Neuronal stem cell (in vitro differentiated cells): ENCODE results near the gene RAMP1.
A peak's percentile ranks its signal among the peaks of the same experiment; 100 is the strongest.

Experiments used
- DNase-seq: peaks from one replicate; pipeline ENCODE4 v3.0.0-alpha.2; 2013; ENCODE audit warnings: low spot score
- H2AFZ ChIP-seq: one replicate; pipeline ENCODE4 v1.6.1; 2013; ENCODE audit warnings: mild to moderate bottlenecking, low read length, inconsistent platforms
- H2AK5ac ChIP-seq: 2 replicates; pipeline ENCODE4 v1.6.1; 2013; ENCODE audit warnings: low read depth, mild to moderate bottlenecking, inconsistent platforms, low read length, moderate library complexity, mixed read lengths
- H2BK120ac ChIP-seq: 2 replicates; pipeline ENCODE4 v1.6.1; 2013; ENCODE audit warnings: low read depth, mild to moderate bottlenecking, inconsistent platforms, low read length, moderate library complexity, mixed read lengths
- H2BK12ac ChIP-seq: one replicate; pipeline ENCODE4 v1.6.1; 2013; ENCODE audit warnings: low read length, inconsistent platforms
- H2BK15ac ChIP-seq: 2 replicates; pipeline ENCODE4 v1.6.1; 2013; ENCODE audit warnings: mild to moderate bottlenecking, low read length, inconsistent platforms, mixed read lengths
- H2BK5ac ChIP-seq: one replicate; pipeline ENCODE4 v1.6.1; 2013; ENCODE audit warnings: inconsistent platforms, mild to moderate bottlenecking, low read length, moderate library complexity
- H3K14ac ChIP-seq: one replicate; pipeline ENCODE4 v1.6.1; 2013; ENCODE audit warnings: low read length, inconsistent platforms
- H3K18ac ChIP-seq: 2 replicates; pipeline ENCODE4 v1.6.1; 2013; ENCODE audit warnings: low read length, inconsistent platforms
- H3K23ac ChIP-seq: 2 replicates; pipeline ENCODE4 v1.6.1; 2013; ENCODE audit warnings: low read depth, mild to moderate bottlenecking, mixed read lengths, low read length, inconsistent platforms; ENCODE audit not compliant: poor library complexity
- H3K27ac ChIP-seq: replicated peaks from 3 replicates; pipeline ENCODE4 v1.5.1; 2013; ENCODE audit warnings: low read length, inconsistent platforms
- H3K27me3 ChIP-seq, 3 experiments: 2 replicates each; pipeline ENCODE4 v1.6.1; 2013; ENCODE audit warnings: low read length in 3 of 3, mild to moderate bottlenecking in 2 of 3, inconsistent platforms in 1 of 3, low read depth in 1 of 3, mixed read lengths in 1 of 3, moderate library complexity in 1 of 3; ENCODE audit not compliant: control insufficient read depth in 3 of 3, insufficient read depth in 3 of 3
- H3K36me3 ChIP-seq, 2 donors: replicated peaks in 1 of 2; 2 replicates each; pipeline ENCODE4 v1.6.1; 2013; ENCODE audit warnings: low read length in 2 of 2; ENCODE audit not compliant: control insufficient read depth in 2 of 2, insufficient read depth in 2 of 2
- H3K4ac ChIP-seq: 2 replicates; pipeline ENCODE4 v1.6.1; 2013; ENCODE audit warnings: inconsistent platforms, mild to moderate bottlenecking, low read length, moderate library complexity
- H3K4me1 ChIP-seq, 2 donors: 1 replicate in 1 of 2; 2 replicates in 1 of 2; pipeline ENCODE4 v1.6.1; 2013; ENCODE audit warnings: low read length in 2 of 2, low read depth in 1 of 2; ENCODE audit not compliant: control insufficient read depth in 2 of 2, insufficient read depth in 1 of 2
- H3K4me2 ChIP-seq: one replicate; pipeline ENCODE4 v1.6.1; 2013; ENCODE audit warnings: mild to moderate bottlenecking, low read length, inconsistent platforms; ENCODE audit not compliant: insufficient read depth, poor library complexity, severe bottlenecking
- H3K4me3 ChIP-seq, 2 donors: 2 replicates each; pipeline ENCODE4 v1.5.1; 2013; ENCODE audit warnings: low read length in 2 of 2, mild to moderate bottlenecking in 2 of 2, inconsistent platforms in 1 of 2, moderate library complexity in 1 of 2
- H3K79me1 ChIP-seq: one replicate; pipeline ENCODE4 v1.6.1; 2013; ENCODE audit warnings: low read depth, mild to moderate bottlenecking, inconsistent platforms, low read length, moderate library complexity
- H3K9ac ChIP-seq: one replicate; pipeline ENCODE4 v1.6.1; 2013; ENCODE audit warnings: mild to moderate bottlenecking, low read depth, low read length, inconsistent platforms; ENCODE audit not compliant: poor library complexity
- H3K9me3 ChIP-seq, 2 donors: replicated peaks in 1 of 2; 2 replicates each; pipeline versions ENCODE3 to v1.6.1; 2013; ENCODE audit warnings: low read length in 2 of 2, mild to moderate bottlenecking in 2 of 2, inconsistent platforms in 1 of 2, low read depth in 1 of 2, mixed read lengths in 1 of 2, moderate library complexity in 1 of 2; ENCODE audit not compliant: control insufficient read depth in 2 of 2, insufficient read depth in 1 of 2
- H4K8ac ChIP-seq: one replicate; pipeline ENCODE4 v1.6.1; 2013; ENCODE audit warnings: low read depth, mild to moderate bottlenecking, inconsistent platforms, low read length, moderate library complexity
- H4K91ac ChIP-seq: one replicate; pipeline ENCODE4 v1.6.1; 2013; ENCODE audit warnings: low read length, low read depth, mild to moderate bottlenecking, inconsistent platforms; ENCODE audit not compliant: poor library complexity
- WGBS, 2 donors: extraction: QIAGEN DNeasy Blood & Tissue Kit; methylation state at CpG; one replicate each; pipeline ENCODE4 v1.1.7; 2013; ENCODE audit warnings: missing lambda C conversion rate in 2 of 2, mixed read lengths in 1 of 2; ENCODE audit not compliant: insufficient read length in 2 of 2, insufficient replicate concordance in 1 of 2; ENCODE audit errors: extremely low coverage in 2 of 2; 5-methylcytosine and 5-hydroxymethylcytosine counted together

RAMP1 gene

DNA sequence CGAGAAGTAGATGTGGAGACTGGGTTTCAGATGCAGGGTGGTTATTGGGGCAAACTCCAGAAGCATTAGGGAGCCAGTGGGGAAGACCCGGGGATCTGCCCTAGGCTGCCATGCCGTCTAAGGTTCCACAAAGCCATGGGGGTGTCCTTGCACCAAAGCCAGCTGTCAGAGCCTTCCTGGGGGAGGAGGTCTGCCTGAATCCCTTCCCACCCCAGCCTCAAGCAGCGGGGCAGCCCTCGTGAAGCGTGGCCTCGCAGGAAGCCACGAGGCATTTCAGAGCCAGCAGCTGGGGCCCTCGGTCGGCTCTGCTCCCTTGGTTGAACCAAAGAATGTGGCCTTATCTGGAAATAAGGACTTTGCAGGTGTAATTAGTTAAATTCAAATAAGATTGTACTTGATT is 56.2 kb downstream of the RAMP1 start:
- H3K9ac ChIP-seq = no peak overlapping the region
- H3K23ac ChIP-seq = no peak overlapping the region
- no peak overlapping the region for H2AK5ac ChIP-seq
- H4K91ac ChIP-seq = no peak overlapping the region
- H3K27ac ChIP-seq = no peak overlapping the region
- H3K14ac ChIP-seq = peak overlapping the region; percentile 50
- DNase-seq = no peak
- no peaks in the 10 kb centered on the region for H3K4me1 ChIP-seq
- H3K79me1 ChIP-seq = no peaks in the 10 kb centered on the region
- H3K9me3 ChIP-seq = no peaks in the 10 kb centered on the region
- WGBS, 2 donors = no CpG with 5 or more reads among the region's 10 CpGs
- H3K27me3 ChIP-seq = peaks cover 0 to 6% (median 2%) of the 10 kb centered on the region in 3 experiments
- H2BK120ac ChIP-seq = no peak overlapping the region
- no peak overlapping the region for H3K4ac ChIP-seq
- H4K8ac ChIP-seq = no peak overlapping the region
- no peak overlapping the region for H3K18ac ChIP-seq
- H2BK5ac ChIP-seq = no peak overlapping the region
- H2BK12ac ChIP-seq = no peak overlapping the region
- no peaks in the 10 kb centered on the region for H3K36me3 ChIP-seq
- no peak overlapping the region for H2BK15ac ChIP-seq
- H3K4me3 ChIP-seq = no peak overlapping the region
- no peak overlapping the region for H3K4me2 ChIP-seq
- no peak overlapping the region for H2AFZ ChIP-seq

DNA sequence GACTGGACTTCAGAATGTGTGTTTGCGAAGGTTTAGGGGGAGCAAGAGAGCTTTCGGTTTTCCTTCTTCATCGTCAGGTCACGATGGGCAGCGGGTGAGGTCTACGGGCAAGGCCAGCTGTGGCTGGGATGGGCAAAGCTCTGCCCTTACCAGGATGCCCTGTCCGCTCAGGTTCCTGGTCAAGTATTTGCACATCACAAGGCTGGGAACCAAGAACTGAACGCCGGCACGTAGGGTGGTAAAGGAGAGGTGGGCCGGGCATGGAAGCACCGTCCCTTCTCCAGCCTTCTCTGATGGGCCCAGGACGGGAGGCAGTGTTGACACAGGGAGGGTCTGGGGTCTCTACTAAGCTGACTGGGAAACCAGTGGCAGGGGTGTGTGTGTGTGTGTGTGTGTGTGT is 56.9 kb downstream of the RAMP1 start:
- WGBS, 2 donors = no CpG with 5 or more reads among the region's 13 CpGs
- Histone ChIP-seq H2AFZ (no peak overlapping the region), H3K9ac (no peak overlapping the region), H3K9me3 (no peaks in the 10 kb centered on the region), H3K4me1 (no peaks in the 10 kb centered on the region), H3K23ac (no peak overlapping the region), H2BK15ac (no peak overlapping the region), H2BK5ac (no peak overlapping the region), H3K14ac (peak overlapping the region; percentile 67), H4K8ac (peak overlapping the region; percentile 48), H3K27ac (no peak overlapping the region), H3K4me3 (no peak overlapping the region), H2BK120ac (no peak overlapping the region), H3K4ac (no peak overlapping the region), H3K36me3 (no peaks in the 10 kb centered on the region), H2BK12ac (no peak overlapping the region), H4K91ac (no peak overlapping the region), H3K18ac (peak overlapping the region; percentile 35), H3K79me1 (no peaks in the 10 kb centered on the region), H3K4me2 (no peak overlapping the region), H2AK5ac (no peak overlapping the region), H3K27me3 (peaks cover 0 to 6% (median 2%) of the 10 kb centered on the region in 3 experiments)
- DNase-seq = no peak

DNA sequence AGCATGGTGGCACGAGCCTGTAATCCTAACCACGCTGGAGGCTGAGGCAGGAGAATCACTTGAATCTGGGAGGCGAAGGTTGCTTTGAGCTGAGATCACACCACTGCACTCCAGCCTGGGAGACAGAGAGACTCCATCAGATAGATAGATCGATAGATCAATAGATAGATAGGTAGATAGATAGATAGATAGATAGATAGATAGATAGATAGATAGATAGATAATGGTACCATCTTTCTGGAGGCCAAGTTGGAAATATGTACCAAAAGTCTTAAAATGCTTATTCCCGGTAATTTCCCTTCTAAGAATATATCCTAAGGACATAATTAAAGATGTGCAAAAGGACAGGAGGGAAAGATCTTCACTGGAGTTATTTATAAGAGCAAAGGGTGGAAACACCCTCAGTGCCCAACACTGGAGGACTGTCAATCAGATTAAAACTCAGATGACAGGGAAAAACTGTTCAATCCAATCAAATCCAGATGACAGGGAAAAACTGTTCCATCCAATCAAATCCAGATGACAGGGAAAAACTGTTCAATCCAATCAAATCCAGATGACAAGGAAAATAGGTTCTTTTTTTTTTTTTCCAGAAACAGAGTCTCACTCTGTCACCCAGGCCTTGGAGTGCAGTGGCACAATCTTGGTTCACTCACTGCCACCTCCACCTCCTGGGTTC is 58.4 kb downstream of the RAMP1 start:
- Histone ChIP-seq H3K79me1 (no peaks in the 10 kb centered on the region), H3K36me3 (no peaks in the 10 kb centered on the region), H3K27ac (no peak overlapping the region), H2BK12ac (no peak overlapping the region), H4K91ac (no peak overlapping the region), H3K27me3 (peaks cover 0 to 12% (median 2%) of the 10 kb centered on the region in 3 experiments), H3K4ac (no peak overlapping the region), H3K9ac (no peak overlapping the region), H3K18ac (no peak overlapping the region), H2BK120ac (no peak overlapping the region), H4K8ac (no peak overlapping the region), H2AFZ (peak overlapping the region; percentile 32), H3K4me2 (no peak overlapping the region), H3K9me3 (no peaks in the 10 kb centered on the region), H2BK5ac (no peak overlapping the region), H3K14ac (no peak overlapping the region), H3K4me3 (no peak overlapping the region), H2BK15ac (no peak overlapping the region), H2AK5ac (no peak overlapping the region), H3K4me1 (no peaks in the 10 kb centered on the region), H3K23ac (no peak overlapping the region)
- no peak for DNase-seq
- WGBS, 2 donors = no CpG with 5 or more reads among the region's 5 CpGs

DNA sequence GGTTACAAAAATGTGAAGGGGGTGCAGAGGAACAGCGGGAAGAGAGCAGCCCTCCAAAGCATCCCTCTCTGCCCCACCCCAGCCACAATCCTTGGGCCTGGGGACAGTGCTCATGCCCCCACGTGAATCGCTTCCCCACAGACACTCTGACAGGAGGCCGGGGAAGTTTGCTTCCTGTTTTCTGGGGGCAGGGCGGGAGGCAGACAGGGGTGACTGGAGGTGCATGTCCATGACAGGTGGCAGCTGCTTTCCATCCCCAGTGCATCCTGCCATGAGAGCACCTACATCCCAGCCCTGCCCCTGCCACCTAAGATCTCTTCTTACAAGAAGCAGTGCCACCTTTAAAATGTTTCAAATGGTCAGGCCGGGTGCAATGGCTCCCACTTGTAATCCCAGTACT is 60.2 kb downstream of the RAMP1 start:
- WGBS, 2 donors = no CpG with 5 or more reads among the region's 6 CpGs
- no peaks in the 10 kb centered on the region for H3K79me1 ChIP-seq

More for the DNA sequence above, 60.2 kb downstream of the RAMP1 start:
- Histone ChIP-seq H4K91ac (no peak overlapping the region), H3K27ac (no peak overlapping the region), H3K23ac (no peak overlapping the region), H3K9me3 (no peaks in the 10 kb centered on the region), H3K4me3 (no peak overlapping the region), H2BK15ac (no peak overlapping the region), H2AK5ac (no peak overlapping the region), H3K27me3 (peaks cover 0 to 15% (median 3%) of the 10 kb centered on the region in 3 experiments), H3K4me2 (no peak overlapping the region), H3K18ac (no peak overlapping the region), H3K4ac (no peak overlapping the region), H2AFZ (no peak overlapping the region), H2BK12ac (no peak overlapping the region), H4K8ac (no peak overlapping the region), H3K14ac (no peak overlapping the region), H3K36me3 (no peaks in the 10 kb centered on the region), H2BK120ac (no peak overlapping the region), H3K4me1 (no peaks in the 10 kb centered on the region), H2BK5ac (no peak overlapping the region), H3K9ac (no peak overlapping the region)
- no peak for DNase-seq
